HG02759 (cell line): ENCODE data around the gene ATP10A.
A peak's percentile ranks its signal among the peaks of the same experiment; 100 is the strongest.
"Not testable (repeated sequence)": the region's sequence is repeated elsewhere in the genome, so short reads cannot be mapped to it uniquely, and the experiment has no call there.

Source experiments
- ATAC-seq: cut with Tn5 transposase; IDR thresholded peaks from one replicate; pipeline ENCODE4 v1.9.1; 2021; ENCODE audit warnings: mild to moderate bottlenecking, moderate library complexity; ENCODE audit not compliant: unreplicated experiment

Gene ATP10A

DNA sequence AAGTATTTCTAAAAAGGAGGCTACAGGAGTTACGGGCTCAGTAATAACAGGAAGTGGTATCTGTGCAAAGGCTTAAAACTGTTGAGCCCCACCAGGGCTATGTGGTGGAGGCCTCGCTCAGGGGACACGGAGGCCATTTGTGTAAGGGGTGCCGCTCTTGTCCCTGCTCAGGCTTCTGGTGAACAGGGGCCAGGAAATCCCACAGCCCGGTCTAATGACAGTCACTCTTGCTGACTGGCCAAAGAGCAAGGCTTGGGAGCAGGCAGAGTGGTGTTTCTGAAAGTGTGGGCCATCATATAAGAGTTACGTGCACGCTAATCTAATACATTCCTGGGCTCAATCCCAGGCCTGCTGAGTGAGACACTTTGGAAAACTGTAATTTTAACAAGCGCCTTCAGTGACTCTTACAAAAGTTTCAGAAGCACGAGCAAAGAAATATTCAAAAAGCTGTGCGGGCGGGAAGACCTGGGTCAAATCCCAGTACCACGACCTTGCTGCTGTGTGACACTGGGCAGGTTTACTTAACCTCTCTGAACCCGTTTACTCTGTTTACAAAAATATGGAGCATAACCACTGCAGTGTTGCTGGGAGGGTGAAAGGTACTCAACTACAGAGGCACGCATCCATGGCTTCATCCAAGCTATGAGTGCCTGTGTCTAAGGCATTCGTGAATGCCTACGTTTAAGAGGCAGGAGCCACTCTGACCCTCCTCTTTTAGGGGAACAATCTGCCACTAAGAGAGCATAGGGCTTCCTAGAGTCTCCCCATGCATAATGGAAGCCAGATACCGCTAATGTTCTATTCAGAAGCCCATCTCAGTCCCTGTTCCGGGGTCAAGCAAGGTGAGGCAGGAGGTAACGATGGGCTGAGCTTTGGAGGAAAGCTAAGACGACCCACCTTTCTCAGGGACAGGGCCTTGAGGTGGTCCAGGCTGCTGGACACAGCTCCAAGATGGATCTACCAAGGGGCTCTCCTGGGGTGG, 2.0 kb downstream of the ATP10A start:
- no peak for ATAC-seq

DNA sequence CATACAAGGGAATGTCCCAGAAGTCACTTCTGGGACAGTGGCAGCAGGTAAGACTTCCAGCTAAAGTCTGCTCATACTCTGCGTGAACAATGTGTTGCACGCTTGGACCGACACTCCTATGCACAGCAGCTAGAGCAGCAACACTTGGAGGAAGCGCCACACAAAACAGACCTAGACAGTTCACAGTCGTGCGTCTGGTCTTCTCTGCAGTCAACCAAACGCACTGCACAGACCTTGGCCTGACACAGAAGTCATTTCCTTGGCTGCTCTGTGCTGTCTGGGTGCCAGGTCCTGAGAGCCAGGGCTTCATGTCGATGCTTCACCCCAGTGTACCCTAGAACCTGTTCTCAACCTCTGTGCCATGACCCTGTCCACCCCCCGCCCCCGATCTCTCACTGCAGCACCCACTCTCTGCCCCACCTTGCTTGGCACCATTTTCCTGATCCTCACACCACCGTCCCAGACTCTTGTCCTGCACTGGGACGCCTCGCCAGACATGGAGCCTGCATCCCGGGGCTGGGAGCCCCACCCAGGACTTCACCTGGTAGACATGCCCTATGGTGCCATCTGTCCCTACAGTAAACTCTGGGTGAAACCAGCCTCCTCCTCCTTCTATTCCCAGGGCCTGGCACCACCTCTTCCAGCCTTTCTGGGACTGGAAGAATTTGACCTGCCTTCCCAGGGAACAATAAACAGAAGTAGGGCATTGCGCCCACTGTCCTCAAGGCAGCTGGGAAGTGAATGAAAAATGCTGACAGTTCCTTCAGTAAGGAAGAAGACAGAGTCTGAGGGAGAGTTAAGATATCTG, 3.1 kb downstream of the ATP10A start:
- no peak for ATAC-seq

DNA sequence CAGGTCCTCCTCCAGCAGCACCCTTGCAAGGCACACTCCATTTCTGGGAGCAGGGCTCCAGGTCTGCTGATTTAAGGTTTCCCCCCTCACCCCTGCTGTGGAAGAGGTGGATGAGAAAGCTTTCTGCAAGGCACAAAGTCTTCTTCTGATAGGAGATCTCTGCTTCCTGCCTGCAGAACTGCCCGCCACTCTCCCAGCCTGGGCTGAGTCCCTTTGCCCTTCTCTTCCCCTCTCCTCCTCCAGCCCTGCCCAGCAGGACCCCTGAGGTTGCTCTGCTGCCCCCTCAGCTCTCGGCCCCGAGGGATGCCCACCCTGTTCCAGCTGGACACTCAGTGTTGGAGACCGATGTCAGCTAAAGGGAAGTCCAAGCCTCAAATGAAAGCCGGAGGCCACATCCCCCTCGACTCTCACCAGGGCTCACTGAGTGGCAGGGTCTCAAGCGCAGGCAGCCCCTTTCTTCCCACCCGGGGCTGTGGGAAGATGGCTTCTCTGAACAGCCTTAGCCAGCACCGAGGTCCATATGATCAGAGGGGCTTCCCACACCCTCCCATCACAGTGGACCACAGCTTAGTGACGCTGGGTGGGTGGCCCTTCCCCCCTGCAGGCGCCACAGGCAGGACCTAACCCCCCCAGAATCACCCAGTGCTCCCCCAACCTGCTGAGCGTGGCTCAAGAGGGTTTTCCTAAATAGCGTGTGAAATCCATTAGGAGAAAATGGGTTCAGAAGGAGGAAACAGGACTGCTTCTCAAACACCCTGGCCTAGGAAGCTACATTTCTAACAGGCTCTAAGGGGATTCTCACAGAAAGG, 4.0 kb downstream of the ATP10A start:
- no peak for ATAC-seq

DNA sequence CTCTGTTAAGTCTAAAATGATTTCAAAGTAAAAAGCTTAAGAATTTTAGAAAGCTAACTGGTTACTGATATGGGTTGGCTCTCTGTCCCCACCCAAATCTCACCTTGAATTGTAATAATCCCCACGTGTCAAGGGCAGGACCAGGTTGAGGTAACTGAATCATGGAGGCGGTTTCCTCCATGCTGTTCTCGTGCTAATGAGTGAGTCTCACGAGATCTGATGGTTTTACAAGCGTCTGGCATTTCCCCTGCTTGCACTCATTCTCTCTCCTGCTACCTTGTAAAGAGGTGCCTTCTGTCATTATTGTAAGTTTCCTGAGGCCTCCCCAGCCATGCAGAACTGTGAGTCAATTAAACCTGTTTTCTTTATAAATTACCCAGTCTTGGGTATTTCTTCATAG, 7.1 kb downstream of the ATP10A start:
- not testable (repeated sequence) for ATAC-seq

DNA sequence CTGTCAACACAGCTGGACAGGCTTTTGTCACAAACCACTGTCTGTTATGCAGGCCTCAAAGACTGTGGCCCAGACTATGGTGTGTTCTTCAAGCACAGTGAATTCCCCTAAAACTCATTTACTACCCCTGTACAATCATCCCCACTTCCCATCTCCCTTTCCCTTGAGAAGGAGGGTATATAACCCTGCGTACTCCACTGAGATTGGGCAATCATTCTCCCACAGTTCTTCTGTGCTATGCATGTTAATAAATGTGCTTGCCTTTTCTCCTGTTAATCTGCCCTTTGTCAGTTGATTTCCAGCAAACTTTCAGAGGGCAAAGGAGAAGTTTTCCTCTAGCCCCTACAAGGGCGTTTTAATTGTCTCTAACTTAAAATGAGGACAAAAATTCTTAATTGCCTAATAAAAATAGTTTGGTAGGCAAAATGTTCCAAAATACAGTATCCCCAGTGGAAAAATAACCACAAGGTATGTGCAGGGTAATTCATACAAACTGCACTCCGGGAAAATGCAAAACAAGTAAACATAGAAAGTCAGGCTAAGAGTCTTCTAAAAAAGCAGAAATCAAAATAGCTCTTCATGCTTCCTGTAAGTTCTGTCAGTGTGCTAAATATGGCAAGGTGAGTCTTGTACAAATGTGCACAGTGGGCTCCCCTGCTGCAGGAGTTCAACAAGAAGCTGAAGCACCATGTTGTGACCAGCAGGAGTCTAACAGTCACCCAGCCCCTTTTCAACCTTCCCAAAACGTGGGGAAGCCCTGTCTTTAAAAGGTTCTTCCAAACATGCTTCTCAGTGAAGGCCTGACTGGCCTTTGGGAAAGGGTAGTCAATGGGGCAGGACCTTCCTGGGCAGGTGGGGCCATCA, 10.2 kb downstream of the ATP10A start:
- no peak for ATAC-seq

DNA sequence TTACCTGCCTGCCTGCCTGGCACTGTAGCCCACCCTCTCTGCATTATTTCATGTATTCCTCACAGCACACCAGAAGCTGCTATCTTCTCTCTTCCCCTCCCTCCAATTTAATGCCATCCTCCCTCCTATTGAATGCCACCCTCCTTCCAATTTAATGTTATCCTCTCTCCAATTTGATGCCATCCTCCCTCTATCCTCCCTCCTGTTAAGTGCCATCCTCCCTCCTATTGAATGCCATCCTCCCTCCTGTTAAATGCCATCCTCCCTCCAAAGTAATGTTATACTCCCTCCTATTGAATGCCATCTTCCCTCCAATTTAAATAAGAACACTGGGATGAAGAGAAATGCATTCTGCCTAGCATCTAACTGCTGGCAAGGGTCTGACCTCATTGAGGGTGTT, 11.1 kb downstream of the ATP10A start:
- ATAC-seq, result no peak

DNA sequence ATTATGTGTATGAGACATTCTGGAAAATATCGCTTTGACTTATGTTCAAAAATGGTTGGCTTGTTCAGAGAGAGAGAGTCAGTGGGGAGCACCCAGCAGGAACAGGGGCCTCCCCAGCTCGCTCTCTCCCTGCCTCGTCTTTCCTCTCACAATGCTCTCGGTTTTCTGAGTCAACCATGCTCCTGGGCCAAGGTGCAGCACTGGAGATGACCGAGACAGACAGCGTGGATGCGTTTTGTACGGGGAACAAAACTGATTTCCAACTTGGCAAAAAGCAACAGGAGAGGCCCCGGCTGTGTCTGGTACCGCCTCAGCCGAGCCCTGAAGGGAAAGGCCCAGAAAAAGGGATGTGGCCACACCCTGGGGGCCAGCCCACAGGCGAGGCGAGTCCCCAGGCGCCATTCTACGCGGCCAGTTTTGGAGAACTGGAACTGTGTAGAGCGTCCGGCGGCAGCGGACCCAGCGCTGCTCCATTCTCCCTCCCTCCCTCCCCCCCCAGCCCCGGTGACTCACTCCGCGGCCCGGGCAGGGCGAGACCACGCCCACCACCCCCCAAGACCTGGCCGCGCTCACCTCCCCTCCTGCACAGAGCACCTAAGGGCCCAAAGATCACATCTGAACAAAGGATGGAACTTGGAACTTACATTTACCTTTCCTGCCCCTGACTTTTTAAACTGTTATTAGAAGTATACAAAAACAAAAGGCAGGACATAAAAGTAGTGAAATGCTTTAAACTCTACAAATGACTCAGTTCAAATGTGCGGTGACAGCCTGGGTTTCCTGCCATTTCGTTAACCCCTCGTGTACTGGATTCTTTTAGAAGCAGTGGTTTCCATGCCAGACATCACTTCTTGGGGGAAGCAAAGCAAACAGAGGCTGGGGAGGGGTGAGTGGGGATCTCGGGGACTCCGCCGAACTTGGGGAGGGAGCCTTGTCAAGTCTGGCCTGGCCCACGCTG, 12.7 kb downstream of the ATP10A start:
- peak; percentile 88 for ATAC-seq

DNA sequence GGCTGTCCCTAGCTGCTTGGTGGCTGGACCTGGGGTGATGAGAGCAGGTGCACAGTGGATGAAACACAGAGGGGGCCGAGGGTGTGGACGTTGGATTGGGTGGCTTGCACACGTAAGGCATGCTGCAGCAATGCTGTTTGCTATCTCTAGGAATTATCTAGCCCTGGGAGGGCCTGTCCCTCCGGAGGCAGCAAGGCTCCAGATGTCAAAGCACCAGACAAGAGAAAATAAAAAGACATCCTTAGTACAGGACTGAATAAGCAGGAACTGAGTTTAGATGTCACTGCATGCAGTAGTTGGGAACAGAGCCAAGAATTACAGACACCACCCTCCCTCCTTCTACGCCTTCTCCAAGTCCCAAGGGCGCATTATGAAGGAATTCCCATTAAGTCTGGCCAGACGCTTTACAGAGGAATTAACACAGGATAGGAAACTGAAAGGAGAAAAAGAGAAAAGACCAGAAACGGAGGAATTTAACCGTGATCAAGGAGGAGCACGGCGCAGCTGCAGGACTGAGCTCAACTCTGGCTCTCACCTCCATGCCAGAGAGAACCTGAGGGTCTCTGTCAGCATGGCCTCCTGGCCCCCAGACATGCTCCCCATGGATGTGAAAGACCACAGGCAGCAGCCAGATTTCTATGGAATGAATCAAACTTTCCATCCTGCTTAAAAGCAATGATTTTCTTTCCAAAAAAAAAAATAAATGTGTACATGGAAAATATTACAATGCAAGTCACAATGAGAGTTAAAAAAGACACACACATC, 13.8 kb downstream of the ATP10A start:
- no peak for ATAC-seq

DNA sequence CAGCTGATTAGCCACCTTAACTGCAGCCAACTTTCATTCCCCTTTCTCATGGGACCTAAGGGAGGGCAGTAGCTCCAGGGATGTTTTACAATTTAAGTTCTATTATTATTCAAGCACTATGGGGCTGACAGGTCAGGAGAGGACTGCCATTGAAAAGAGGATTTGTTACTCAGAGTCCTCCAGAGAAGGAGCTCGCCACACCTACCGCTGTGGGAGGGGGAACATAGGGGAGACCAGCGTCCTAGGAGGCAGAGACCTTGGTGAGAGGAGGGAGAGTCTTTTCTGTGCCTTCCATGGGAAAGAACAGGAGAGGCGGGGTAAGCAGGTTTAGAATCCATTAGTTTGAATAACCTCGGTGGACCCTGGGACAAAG, 14.4 kb downstream of the ATP10A start:
- ATAC-seq, result no peak

DNA sequence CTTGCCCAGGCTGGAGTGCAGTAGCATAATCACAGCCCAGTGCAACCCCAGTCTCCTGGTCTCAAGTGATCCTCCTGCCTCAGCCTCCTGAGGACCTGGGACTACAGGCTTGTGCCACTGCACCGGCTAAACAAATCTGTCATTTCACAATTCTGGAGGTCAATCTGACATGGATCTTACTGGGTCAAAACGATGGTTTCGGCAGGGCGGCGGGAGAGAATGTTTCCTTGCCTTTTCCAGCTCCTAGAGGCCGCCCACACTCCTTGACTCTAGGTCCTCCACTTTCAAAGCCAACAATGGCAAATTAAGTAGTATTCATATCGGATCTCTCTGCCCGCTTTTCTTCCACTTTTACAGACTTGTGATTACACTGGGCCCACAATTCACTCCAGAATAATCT, 14.8 kb downstream of the ATP10A start:
- no peak for ATAC-seq

DNA sequence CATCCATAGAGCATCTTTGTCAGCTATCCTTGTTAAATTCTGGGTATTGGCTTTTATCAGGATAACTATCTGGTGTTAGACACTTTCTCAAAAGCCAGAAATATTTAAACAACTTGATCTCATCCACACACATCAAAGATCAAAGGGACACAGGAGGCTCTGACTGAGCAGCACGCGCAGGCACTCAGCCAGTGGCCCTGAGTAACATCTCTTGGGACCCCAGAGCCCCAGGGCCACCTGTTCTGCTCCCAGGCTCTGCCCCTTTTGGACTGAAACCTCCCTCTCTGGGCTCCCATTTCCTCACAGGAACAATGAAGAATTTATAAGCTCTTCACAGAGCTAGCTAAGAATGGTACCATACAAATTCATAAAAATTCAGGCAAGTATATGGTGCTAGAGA, 16.1 kb downstream of the ATP10A start:
- no peak for ATAC-seq

DNA sequence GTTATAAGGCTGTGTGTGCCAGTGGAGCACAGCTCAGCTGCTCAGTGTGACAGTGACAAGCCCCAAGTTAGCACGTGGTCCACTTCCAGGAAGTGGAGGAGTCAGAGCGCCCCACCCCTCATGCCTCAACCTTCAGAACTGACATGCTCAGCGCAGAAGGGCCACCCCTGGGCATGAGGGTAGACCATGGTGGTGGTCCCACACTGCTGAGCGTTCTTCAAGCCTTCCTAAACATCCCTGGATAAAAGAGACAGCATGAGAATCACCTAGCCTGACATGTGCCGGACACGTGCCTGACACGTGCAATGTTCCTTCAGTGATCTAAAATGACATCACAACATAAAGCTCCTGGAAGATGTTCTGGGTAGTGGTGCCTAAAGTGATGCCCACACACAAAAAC, 16.8 kb downstream of the ATP10A start:
- no peak for ATAC-seq

DNA sequence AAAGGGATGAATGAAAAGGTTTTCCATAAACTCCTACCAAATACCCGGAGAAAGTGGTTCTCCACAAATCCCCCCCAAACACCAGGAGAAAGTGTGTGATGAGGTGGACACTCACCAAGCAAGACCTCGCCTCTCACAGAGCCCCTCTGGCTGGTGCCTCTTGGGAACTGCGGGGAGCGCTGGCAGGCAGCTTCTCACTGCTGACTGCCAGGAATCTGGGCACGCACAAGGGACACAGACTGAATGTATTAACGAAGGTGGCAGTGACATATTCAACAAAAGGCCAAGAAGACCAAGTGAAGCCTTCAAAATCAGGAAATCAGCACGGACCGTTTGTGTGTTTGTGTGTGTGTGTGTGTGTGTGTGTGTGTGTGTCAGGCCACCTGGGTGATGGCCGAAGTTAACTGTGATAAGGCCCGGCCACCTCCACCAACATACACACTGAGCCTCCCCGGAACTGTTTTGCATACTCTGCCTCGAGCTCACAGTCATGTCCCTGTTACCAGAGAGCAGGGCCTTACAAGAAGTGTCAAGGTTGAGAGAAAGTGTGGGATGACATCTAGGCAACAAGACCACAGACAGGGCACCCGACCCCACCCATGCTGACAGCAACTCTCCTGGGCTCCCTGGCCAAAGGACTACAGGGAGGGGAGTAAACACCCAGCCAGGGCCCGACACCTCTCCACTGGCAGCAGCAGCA, 18.0 kb downstream of the ATP10A start:
- no peak for ATAC-seq

DNA sequence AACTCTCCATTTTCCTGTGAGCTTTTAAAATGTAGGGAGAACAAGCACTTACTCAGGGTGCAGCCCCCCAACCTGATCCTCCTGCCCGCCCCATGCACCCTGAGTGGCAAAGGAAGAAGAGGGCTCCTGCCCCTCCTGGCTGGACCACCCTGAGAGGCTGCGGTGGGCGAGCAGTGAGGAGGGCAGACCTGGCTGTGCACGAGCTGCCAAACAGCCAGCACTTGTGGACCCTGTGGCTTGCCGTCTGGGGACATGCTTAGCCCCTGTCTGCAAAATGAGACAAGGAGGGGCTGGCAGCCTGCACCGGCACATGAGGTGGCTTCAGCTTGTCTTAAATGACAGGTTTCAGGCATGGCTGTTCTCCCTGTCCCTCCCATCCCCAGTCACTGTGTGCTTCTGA, 18.6 kb downstream of the ATP10A start:
- no peak for ATAC-seq

DNA sequence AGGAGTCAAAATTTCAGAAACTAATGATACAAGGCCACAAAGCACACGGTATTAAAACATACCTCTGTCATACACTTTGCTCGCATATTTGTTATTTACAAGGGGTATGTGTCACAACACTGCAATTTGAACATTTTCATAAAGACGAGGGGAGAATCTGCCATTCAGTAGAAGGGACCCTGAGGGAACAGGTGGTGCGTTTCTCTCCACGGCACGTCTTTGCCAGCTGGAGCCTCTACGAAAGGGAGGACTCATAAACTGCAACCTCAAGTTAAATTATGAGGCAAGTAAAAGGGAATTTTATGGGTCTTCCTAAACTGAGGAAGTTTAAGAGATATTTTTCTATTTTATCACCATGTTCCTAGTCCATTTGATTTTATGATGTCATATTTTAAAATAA, 19.1 kb downstream of the ATP10A start:
- ATAC-seq, result no peak

DNA sequence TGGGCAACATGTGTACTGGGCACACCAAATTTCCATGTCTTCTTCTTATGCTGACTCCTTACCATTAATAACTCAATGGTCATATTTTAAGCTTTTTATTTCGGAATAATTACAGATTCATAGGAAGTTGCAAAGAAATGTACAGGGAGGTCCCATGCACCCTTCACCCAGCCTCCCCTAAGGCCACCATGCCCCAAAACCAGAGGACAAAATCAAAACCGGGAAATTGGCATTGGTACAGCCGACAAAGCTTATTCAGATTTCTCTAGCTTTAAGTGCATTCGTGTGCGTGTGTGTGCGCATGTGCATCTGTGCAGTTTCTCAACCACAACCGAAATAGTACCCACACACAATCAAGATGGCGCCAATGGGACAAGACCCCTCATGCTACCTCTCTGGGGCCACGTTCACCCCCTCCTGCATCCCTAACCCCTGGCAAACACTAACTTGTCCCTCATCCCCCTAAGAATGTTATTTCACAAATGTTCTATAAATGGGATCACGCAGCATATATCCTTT, 23.4 kb downstream of the ATP10A start:
- ATAC-seq, result no peak

DNA sequence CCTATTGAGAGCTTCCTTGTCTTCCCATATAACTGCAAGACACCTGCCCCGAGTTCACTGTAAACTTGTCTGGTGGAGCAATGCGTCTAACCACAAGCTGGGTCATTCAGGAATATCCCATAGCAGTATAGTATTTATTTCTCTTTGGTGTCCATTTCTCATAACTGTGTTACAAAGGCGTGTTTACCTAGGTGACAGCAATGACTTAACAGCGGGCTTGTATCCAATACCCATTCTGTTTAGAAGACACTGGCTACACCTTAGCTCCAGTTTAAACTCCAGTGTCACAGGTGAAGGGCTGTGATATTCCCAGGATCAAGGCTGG, 24.3 kb downstream of the ATP10A start:
- ATAC-seq, result no peak
